ENCODE data around the gene SERTM1. TPM values are rescaled to one million over a fixed set of nuclear protein-coding genes. Genes with fewer than 3 reads are reported as not detected.

Gene SERTM1
- total RNA-seq, 1 experiment from 2014 or later = 0.24 TPM

GRCh38 chr13:36737524-36738083 lies 63.8 kb downstream of the SERTM1 start:
- Histone ChIP-seq H3K4ac (ENCODE audit: low read depth, low read length) (no peak overlapping the region), H2BK5ac (ENCODE audit: insufficient read length, low read length) (no peak overlapping the region), H3K4me1 (ENCODE audit: insufficient read depth, low read length) (no peaks in the 10 kb centered on the region), H2BK20ac (ENCODE audit: low read depth, low read length, poor library complexity, severe bottlenecking) (no peak overlapping the region), H2AFZ (ENCODE audit: low read length) (no peak overlapping the region), H3K18ac (ENCODE audit: insufficient read length, low read depth, low read length) (no peak overlapping the region), H3K79me2 (ENCODE audit: insufficient read depth, low read length) (no peaks in the 10 kb centered on the region), H3K79me1 (ENCODE audit: insufficient read depth, low read depth, low read length, poor library complexity, severe bottlenecking) (no peaks in the 10 kb centered on the region), H4K5ac (ENCODE audit: insufficient read length, low read depth, low read length) (no peak overlapping the region), H2BK12ac (ENCODE audit: insufficient read length, low read depth, low read length) (no peak overlapping the region), H3K4me2 (ENCODE audit: insufficient read depth, insufficient read length, low read length) (no peak overlapping the region), H2BK120ac (ENCODE audit: low read depth, low read length, poor library complexity, severe bottlenecking) (no peak overlapping the region), H4K20me1 (ENCODE audit: control insufficient read depth, insufficient read depth, insufficient read length) (no peaks in the 10 kb centered on the region), H3K9me3 (ENCODE audit: control insufficient read depth, low read depth, low read length) (no peaks in the 10 kb centered on the region), H3K23ac (ENCODE audit: insufficient read length, low read depth, low read length) (no peak overlapping the region), H3K9ac (ENCODE audit: extremely low read depth, insufficient read length, low read length) (no peak overlapping the region), H4K91ac (ENCODE audit: insufficient read length, low read depth, low read length) (no peak overlapping the region), H3T11ph (ENCODE audit: low read length) (no peak overlapping the region), H2AK5ac (ENCODE audit: insufficient read length, low read length) (no peak overlapping the region), H3K27ac (ENCODE audit: insufficient read length, low read depth, low read length) (no peak overlapping the region), H3K27me3 (ENCODE audit: insufficient read depth, low read length) (no peaks in the 10 kb centered on the region), H2BK15ac (ENCODE audit: low read depth, low read length) (no peak overlapping the region), H4K8ac (replicated peaks; ENCODE audit: insufficient read length, low read depth, low read length) (no peak overlapping the region), H3K14ac (ENCODE audit: insufficient read depth, low read length) (no peak overlapping the region), H3K56ac (ENCODE audit: insufficient read length, low read depth, low read length) (no peak overlapping the region), H3K23me2 (ENCODE audit: insufficient read length, low read depth, low read length, poor library complexity, severe bottlenecking) (no peaks in the 10 kb centered on the region)
- Mint-ChIP-seq H3K27me3 (ENCODE audit: low read depth) (no peaks in the 10 kb centered on the region), H3K36me3 (ENCODE audit: insufficient read depth in 1 of 3, low read depth in 3 of 3) (0 out of 7 replicates have a peak, but pooled peaks cover 0 to 4% (median 0%) of the 10 kb centered on the region in 3 experiments), H3K9me3 (peaks cover 0 to under 1% of the 10 kb centered on the region in 2 experiments; a peak in 3 of 5 replicates), H3K27ac (no peak overlapping the region), H3K4me3 (no peak overlapping the region), H3K4me1 (no peaks in the 10 kb centered on the region)
- TF ChIP-seq, protein P1, sequence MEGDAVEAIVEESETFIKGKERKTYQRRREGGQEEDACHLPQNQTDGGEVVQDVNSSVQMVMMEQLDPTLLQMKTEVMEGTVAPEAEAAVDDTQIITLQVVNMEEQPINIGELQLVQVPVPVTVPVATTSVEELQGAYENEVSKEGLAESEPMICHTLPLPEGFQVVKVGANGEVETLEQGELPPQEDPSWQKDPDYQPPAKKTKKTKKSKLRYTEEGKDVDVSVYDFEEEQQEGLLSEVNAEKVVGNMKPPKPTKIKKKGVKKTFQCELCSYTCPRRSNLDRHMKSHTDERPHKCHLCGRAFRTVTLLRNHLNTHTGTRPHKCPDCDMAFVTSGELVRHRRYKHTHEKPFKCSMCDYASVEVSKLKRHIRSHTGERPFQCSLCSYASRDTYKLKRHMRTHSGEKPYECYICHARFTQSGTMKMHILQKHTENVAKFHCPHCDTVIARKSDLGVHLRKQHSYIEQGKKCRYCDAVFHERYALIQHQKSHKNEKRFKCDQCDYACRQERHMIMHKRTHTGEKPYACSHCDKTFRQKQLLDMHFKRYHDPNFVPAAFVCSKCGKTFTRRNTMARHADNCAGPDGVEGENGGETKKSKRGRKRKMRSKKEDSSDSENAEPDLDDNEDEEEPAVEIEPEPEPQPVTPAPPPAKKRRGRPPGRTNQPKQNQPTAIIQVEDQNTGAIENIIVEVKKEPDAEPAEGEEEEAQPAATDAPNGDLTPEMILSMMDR (conservative IDR thresholded peaks at IDR 0.05) = no peak
- no CpG with 5 or more reads among the region's 6 CpGs for WGBS (ENCODE audit: extremely low coverage, insufficient read length, low lambda C conversion rate)
- DNase-seq = no peak

All from H9 (cell line).